GM19324 (cell line): Measurements from ENCODE around the gene UBE3C.

Experiments used
- ATAC-seq: cut with Tn5 transposase; IDR thresholded peaks from one replicate; pipeline ENCODE4 v1.9.1; 2021; ENCODE audit warnings: mild to moderate bottlenecking, moderate library complexity; ENCODE audit not compliant: unreplicated experiment, low FRiP score

Gene UBE3C

GRCh38 chr7:157168571-157168970, 29.8 kb downstream of the UBE3C start:
- ATAC-seq: no peak

GRCh38 chr7:157176771-157177170, 38.0 kb downstream of the UBE3C start:
- no peak for ATAC-seq

- no peak for ATAC-seq
Observed at GRCh38 chr7:157177333-157177982, 38.7 kb downstream of the UBE3C start.

GRCh38 chr7:157177983-157178381, 39.3 kb downstream of the UBE3C start:
- ATAC-seq: no peak

- no peak for ATAC-seq
Observed at GRCh38 chr7:157183832-157184231, 45.1 kb downstream of the UBE3C start.

- ATAC-seq: no peak
Observed at GRCh38 chr7:157188091-157188665, 49.5 kb downstream of the UBE3C start.

- ATAC-seq: no peak
Observed at GRCh38 chr7:157189405-157189804, 50.7 kb downstream of the UBE3C start.

GRCh38 chr7:157192861-157193260, 54.1 kb downstream of the UBE3C start:
- no peak for ATAC-seq

- ATAC-seq: no peak
Observed at GRCh38 chr7:157193274-157193673, 54.5 kb downstream of the UBE3C start.

- ATAC-seq: no peak
Observed at GRCh38 chr7:157194948-157195347, 56.2 kb downstream of the UBE3C start.

GRCh38 chr7:157195868-157196267, 57.1 kb downstream of the UBE3C start:
- no peak for ATAC-seq

- ATAC-seq: no peak
Observed at GRCh38 chr7:157204134-157204533, 65.4 kb downstream of the UBE3C start.

- ATAC-seq: no peak
Observed at GRCh38 chr7:157205438-157205837, 66.7 kb downstream of the UBE3C start.

- ATAC-seq: no peak
Observed at GRCh38 chr7:157208571-157209413, 70.1 kb downstream of the UBE3C start.

GRCh38 chr7:157210682-157211081, 72.0 kb downstream of the UBE3C start:
- no peak for ATAC-seq

- ATAC-seq: no peak
Observed at GRCh38 chr7:157211690-157212089, 73.0 kb downstream of the UBE3C start.

GRCh38 chr7:157219154-157219553, 80.4 kb downstream of the UBE3C start:
- no peak for ATAC-seq

GRCh38 chr7:157220916-157221569, 82.3 kb downstream of the UBE3C start:
- ATAC-seq: no peak

- no peak for ATAC-seq
Observed at GRCh38 chr7:157222687-157223086, 84.0 kb downstream of the UBE3C start.

- no peak for ATAC-seq
Observed at GRCh38 chr7:157224627-157225026, 85.9 kb downstream of the UBE3C start.

GRCh38 chr7:157228864-157229422, 90.2 kb downstream of the UBE3C start:
- no peak for ATAC-seq
